ENCODE data around the gene HDAC9.

- no peak for TF ChIP-seq CTCF (IDR thresholded peaks at IDR 0.05; ENCODE audit: low read depth, low read length, poor library complexity, severe bottlenecking)
- no peak for TF ChIP-seq EZH2phosphoT487 (IDR thresholded peaks at IDR 0.05; ENCODE audit: borderline replicate concordance, low read length)
Observed at GRCh38 chr7:18855796-18856195, 360.2 kb downstream of the HDAC9 start.

Data from DOHH2 (cell line).